Gastrocnemius medialis (tissue), 4 donors: ENCODE data around the gene BMP7. TPM values are rescaled to one million over a fixed set of nuclear protein-coding genes. Genes with fewer than 3 reads are reported as not detected.

ENCODE experiments used
- ATAC-seq, 2 donors: fragments of 150-250 bp; one replicate each; pipeline ENCODE4 v1.9.1; 2016
- DNase-seq, 2 donors: peaks; one replicate each; pipeline ENCODE4 v3.0.0-alpha.2; 2019
- H3K27ac ChIP-seq, 4 donors: fragments of 200-600 bp; sonication (generic); 1 replicate in 1 of 4; 2 replicates in 3 of 4; pipeline ENCODE4 v1.5.1; 2016 to 2018; ENCODE audit warnings: mild to moderate bottlenecking in 2 of 4, moderate library complexity in 1 of 4
- H3K27me3 ChIP-seq, 3 donors: fragments of 200-600 bp; sonication (generic) in 2 of 3; 1 replicate in 1 of 3; 2 replicates in 2 of 3; pipeline versions ENCODE4 v1.5.1 to v1.6.0; 2016 to 2019; ENCODE audit warnings: mild to moderate bottlenecking in 1 of 3, moderate library complexity in 1 of 3
- H3K36me3 ChIP-seq, 2 donors: fragments of 200-600 bp; sonication (generic) in 1 of 2; one replicate each; pipeline ENCODE4 v1.5.1; 2017 to 2018
- H3K4me1 ChIP-seq, 2 donors: fragments of 200-600 bp; sonication (generic) in 1 of 2; one replicate each; pipeline ENCODE4 v1.5.1; 2016 to 2017; ENCODE audit warnings: mild to moderate bottlenecking in 2 of 2
- H3K4me3 ChIP-seq, 4 donors: fragments of 200-600 bp; sonication (generic) in 3 of 4; 1 replicate in 1 of 4; 2 replicates in 3 of 4; pipeline ENCODE4 v1.5.1; 2016 to 2019; ENCODE audit warnings: mild to moderate bottlenecking in 2 of 4
- H3K9me3 ChIP-seq, 3 donors: fragments of 200-600 bp; sonication (generic) in 2 of 3; 1 replicate in 1 of 3; 2 replicates in 2 of 3; pipeline ENCODE4 v1.5.1; 2016 to 2019
- POLR2A ChIP-seq, 2 donors: fragments of 450-650 bp; IDR thresholded peaks; one replicate each; pipeline ENCODE4 v1.6.1; 2017; ENCODE audit warnings: antibody characterized with exemption in 2 of 2, mild to moderate bottlenecking in 2 of 2, moderate library complexity in 2 of 2
- in situ Hi-C, 4 donors: fragments of 200-750 bp; cut with MboI; loops; one replicate each; pipeline versions ENCODE4 v1.15.0 to v1.8.0; 2017; ENCODE audit warnings: low sequenced_read_pairs in 4 of 4
- intact Hi-C: fragments of 100-400 bp; cut with DNase I; formaldehyde crosslinking; loops from one replicate; pipeline ENCODE4 v1.15.1; 2023; ENCODE audit warnings: low total_unique reads
- total RNA-seq, 4 donors: library from RNA; depleted of rRNA; stranded (reverse); fragments of >200 nt; gene quantifications; one replicate each; pipeline versions ENCODE4 v1.1.0 to v1.2.3, GENCODE V29; 2016
- TF ChIP-seq, protein P1 (sequence below), 5 experiments: fragments of 450-650 bp in 3 of 5; fragments of 200-600 bp in 2 of 5; sonication (generic) in 2 of 5; IDR thresholded peaks in 4 of 5; conservative IDR thresholded peaks in 1 of 5; 1 replicate in 4 of 5; 2 replicates in 1 of 5; pipeline ENCODE4 v1.5.1; 2016 to 2019; ENCODE audit warnings: antibody characterized with exemption in 5 of 5, mild to moderate bottlenecking in 3 of 5, moderate library complexity in 3 of 5

BMP7 gene
- total RNA-seq, 4 donors from 2014 or later: 0.52 TPM; not detected in 3

- intact Hi-C loops (no loop called here), in situ Hi-C loops (no loop called here)
- no peak overlapping the region for H3K4me3 ChIP-seq
- H3K4me1 ChIP-seq: no peaks in the 10 kb centered on the region
- no peaks in the 10 kb centered on the region for H3K9me3 ChIP-seq
- ATAC-seq (no peak), DNase-seq (no peak)
- no peak overlapping the region for H3K27ac ChIP-seq
- no peaks in the 10 kb centered on the region for H3K36me3 ChIP-seq
- TF ChIP-seq POLR2A (IDR thresholded peaks at IDR 0.05): no peak
- TF ChIP-seq, protein P1, sequence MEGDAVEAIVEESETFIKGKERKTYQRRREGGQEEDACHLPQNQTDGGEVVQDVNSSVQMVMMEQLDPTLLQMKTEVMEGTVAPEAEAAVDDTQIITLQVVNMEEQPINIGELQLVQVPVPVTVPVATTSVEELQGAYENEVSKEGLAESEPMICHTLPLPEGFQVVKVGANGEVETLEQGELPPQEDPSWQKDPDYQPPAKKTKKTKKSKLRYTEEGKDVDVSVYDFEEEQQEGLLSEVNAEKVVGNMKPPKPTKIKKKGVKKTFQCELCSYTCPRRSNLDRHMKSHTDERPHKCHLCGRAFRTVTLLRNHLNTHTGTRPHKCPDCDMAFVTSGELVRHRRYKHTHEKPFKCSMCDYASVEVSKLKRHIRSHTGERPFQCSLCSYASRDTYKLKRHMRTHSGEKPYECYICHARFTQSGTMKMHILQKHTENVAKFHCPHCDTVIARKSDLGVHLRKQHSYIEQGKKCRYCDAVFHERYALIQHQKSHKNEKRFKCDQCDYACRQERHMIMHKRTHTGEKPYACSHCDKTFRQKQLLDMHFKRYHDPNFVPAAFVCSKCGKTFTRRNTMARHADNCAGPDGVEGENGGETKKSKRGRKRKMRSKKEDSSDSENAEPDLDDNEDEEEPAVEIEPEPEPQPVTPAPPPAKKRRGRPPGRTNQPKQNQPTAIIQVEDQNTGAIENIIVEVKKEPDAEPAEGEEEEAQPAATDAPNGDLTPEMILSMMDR (IDR thresholded peaks at IDR 0.05 in 4 of 5, conservative IDR thresholded peaks at IDR 0.05 in 1 of 5): no peak
- H3K27me3 ChIP-seq: peaks cover 0 to 2% (median 0%) of the 10 kb centered on the region in 3 donors
Measured at GRCh38 chr20:57312138-57312537, 45.7 kb upstream of the BMP7 start.

- Histone ChIP-seq H3K4me3 (no peak overlapping the region), H3K27ac (no peak overlapping the region), H3K4me1 (no peaks in the 10 kb centered on the region), H3K36me3 (no peaks in the 10 kb centered on the region), H3K9me3 (no peaks in the 10 kb centered on the region), H3K27me3 (peaks cover 0 to 3% (median 0%) of the 10 kb centered on the region in 3 donors)
- in situ Hi-C loops: no loop called here
- no peak for TF ChIP-seq POLR2A (IDR thresholded peaks at IDR 0.05)
- TF ChIP-seq, protein P1 (IDR thresholded peaks at IDR 0.05 in 4 of 5, conservative IDR thresholded peaks at IDR 0.05 in 1 of 5): no peak
- no peak for DNase-seq
- no peak for ATAC-seq
- intact Hi-C loops: no loop called here
Measured at GRCh38 chr20:57310821-57311514, 44.5 kb upstream of the BMP7 start.

DNA sequence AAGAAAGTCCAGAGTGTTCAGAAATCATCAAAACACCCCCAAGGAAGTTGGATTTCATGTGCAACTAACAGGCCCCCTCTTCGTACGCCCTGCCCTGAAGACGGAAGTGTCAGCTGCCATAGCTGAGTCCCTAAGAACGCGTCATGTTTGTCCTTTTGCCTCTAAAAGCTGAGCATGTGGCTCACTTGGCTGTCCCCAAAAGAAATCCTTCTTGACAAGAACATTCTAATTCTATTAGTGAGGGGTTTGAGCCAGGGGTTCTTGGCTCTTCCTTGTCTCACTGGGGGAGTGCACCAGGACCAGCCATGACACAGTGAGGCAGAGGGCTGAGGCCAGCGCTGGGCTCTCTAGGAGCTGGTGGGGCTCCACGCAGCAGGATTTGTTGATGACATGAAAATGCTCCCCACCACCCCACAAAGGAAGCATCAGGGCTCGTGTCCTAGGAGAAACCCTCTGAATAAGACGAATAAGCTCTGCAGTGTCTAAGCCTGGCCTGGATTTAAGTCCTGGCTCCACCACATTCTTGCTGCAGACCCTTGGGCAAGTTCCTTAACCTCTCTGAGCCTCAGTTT, 43.2 kb upstream of the BMP7 start:
- Histone ChIP-seq H3K9me3 (no peaks in the 10 kb centered on the region), H3K27ac (no peak overlapping the region), H3K27me3 (peaks cover 0 to 3% (median 0%) of the 10 kb centered on the region in 3 donors), H3K36me3 (no peaks in the 10 kb centered on the region), H3K4me1 (no peaks in the 10 kb centered on the region), H3K4me3 (no peak overlapping the region)
- ATAC-seq (no peak), DNase-seq (no peak)
- TF ChIP-seq POLR2A (IDR thresholded peaks at IDR 0.05): no peak
- TF ChIP-seq, protein P1 (IDR thresholded peaks at IDR 0.05 in 4 of 5, conservative IDR thresholded peaks at IDR 0.05 in 1 of 5): no peak
- in situ Hi-C loops: no loop called here
- intact Hi-C loops: no loop called here

DNA sequence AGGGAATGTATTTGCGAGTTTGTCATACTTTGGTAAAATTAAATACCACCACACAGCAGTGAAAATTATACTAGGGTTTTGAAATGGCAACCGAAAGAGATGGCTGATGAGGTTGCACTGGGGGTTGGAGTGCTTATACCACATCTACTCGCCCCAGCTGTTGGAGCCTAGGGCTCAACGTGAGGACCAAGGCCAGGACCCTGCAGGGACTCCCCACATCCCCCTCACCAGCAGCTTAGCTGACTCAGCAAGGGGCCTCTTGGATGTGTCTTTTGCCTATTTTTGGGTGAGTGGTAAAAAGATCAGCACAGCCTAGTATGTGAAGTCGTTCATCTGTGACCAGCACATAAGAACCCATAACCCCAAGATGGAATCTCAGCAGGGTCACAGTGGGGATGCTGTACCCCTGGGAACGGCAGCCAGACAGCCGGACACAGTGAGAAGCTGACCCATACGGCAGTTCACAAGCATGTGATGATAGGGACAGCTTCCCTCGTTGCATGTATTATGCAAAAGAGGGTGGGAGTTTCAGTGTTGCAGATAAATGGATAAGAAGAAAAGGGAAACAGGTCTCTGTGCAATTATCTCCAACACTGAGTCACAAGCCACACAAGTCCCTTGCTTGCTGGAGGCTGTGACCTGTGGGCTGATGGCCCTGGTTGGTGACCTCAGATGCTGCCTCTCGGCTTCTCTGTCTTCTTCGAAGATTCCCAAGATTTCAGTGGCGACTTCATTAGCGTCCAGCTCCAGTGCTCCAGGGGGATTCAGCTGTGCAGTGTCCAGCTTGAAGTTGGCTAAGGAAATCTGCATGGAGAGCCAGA, 42.2 kb upstream of the BMP7 start:
- H3K9me3 ChIP-seq: no peaks in the 10 kb centered on the region
- H3K4me3 ChIP-seq: no peak overlapping the region
- no peak for ATAC-seq
- no peak overlapping the region for H3K27ac ChIP-seq
- peaks cover 0 to 3% (median 0%) of the 10 kb centered on the region in 3 donors for H3K27me3 ChIP-seq
- DNase-seq: no peak
- in situ Hi-C loops: no loop called here
- H3K4me1 ChIP-seq: no peaks in the 10 kb centered on the region
- no peak for TF ChIP-seq POLR2A (IDR thresholded peaks at IDR 0.05)
- TF ChIP-seq, protein P1 (IDR thresholded peaks at IDR 0.05 in 4 of 5, conservative IDR thresholded peaks at IDR 0.05 in 1 of 5): no peak
- H3K36me3 ChIP-seq: no peaks in the 10 kb centered on the region
- intact Hi-C loops: no loop called here
